GM19035 (cell line): ENCODE results near the gene OR10C1.

ENCODE experiments used
- ATAC-seq: cut with Tn5 transposase; IDR thresholded peaks from one replicate; pipeline ENCODE4 v1.9.1; 2021; ENCODE audit not compliant: unreplicated experiment

Gene OR10C1

GRCh38 chr6:29477923-29478450, 38.9 kb downstream of the OR10C1 start:
- ATAC-seq = no peak

- no peak for ATAC-seq
Measured at GRCh38 chr6:29478740-29479139, 39.6 kb downstream of the OR10C1 start.

- ATAC-seq = no peak
Measured at GRCh38 chr6:29479560-29479959, 40.5 kb downstream of the OR10C1 start.

- no peak for ATAC-seq
Measured at GRCh38 chr6:29483186-29483585, 44.1 kb downstream of the OR10C1 start.

GRCh38 chr6:29483735-29484134, 44.6 kb downstream of the OR10C1 start:
- no peak for ATAC-seq

GRCh38 chr6:29486577-29486976, 47.5 kb downstream of the OR10C1 start:
- no peak for ATAC-seq

GRCh38 chr6:29487131-29487530, 48.0 kb downstream of the OR10C1 start:
- no peak for ATAC-seq

- ATAC-seq = no peak
Measured at GRCh38 chr6:29487660-29488059, 48.6 kb downstream of the OR10C1 start, which contains the start of gene MAS1L. Gene MAS1L, minus strand, starts transcription at chr6:29487956. Its CDS starts 54 bp downstream, at chr6:29487902.

- ATAC-seq = no peak
Measured at GRCh38 chr6:29488874-29489273, 49.8 kb downstream of the OR10C1 start.

GRCh38 chr6:29489286-29489685, 50.2 kb downstream of the OR10C1 start:
- no peak for ATAC-seq

GRCh38 chr6:29490055-29490454, 50.9 kb downstream of the OR10C1 start:
- ATAC-seq = no peak

- ATAC-seq = no peak
Measured at GRCh38 chr6:29490552-29490951, 51.4 kb downstream of the OR10C1 start.
